WTC11 (cell line): ENCODE data around the gene RBPMS2. TPM values are rescaled to one million over a fixed set of nuclear protein-coding genes. Genes with fewer than 3 reads are reported as not detected.

Experiments used
- ATAC-seq: fragments of 200-7000 bp; cut with Tn5 transposase; 2 replicates; pipeline ENCODE4 v1.10.0; 2021; ENCODE audit warnings: mild to moderate bottlenecking, moderate library complexity
- CTCF ChIA-PET: fragments of 300-600 bp; sonication (Branson Sonifier 250); formaldehyde crosslinking; loops from one replicate; lab custom pipeline; 2021; ENCODE audit warnings: antibody characterized with exemption; lab: Charles Lee
- POLR2A ChIA-PET: fragments of 350-600 bp; sonication (Branson Sonifier 250); formaldehyde crosslinking; loops from one replicate; lab custom pipeline; 2021; ENCODE audit warnings: antibody characterized with exemption; lab: Charles Lee
- DNase-seq: peaks from one replicate; pipeline ENCODE4 v3.0.0; 2021; ENCODE audit warnings: low spot score
- H3K27ac Mint-ChIP-seq: 2 replicates; pipeline ENCODE4 v1.8.0; 2021; ENCODE audit warnings: mixed read lengths
- H3K27me3 Mint-ChIP-seq: 2 replicates; pipeline ENCODE4 v1.8.0; 2021; ENCODE audit warnings: low read depth, mild to moderate bottlenecking, moderate library complexity, mixed read lengths
- H3K36me3 Mint-ChIP-seq: 2 replicates; pipeline ENCODE4 v1.8.0; 2021; ENCODE audit warnings: mixed read lengths
- H3K4me1 Mint-ChIP-seq: 2 replicates; pipeline ENCODE4 v1.8.0; 2022; ENCODE audit warnings: mixed read lengths
- H3K4me3 Mint-ChIP-seq: 2 replicates; pipeline ENCODE4 v1.8.0; 2021; ENCODE audit warnings: mild to moderate bottlenecking, moderate library complexity, mixed read lengths
- H3K9me3 Mint-ChIP-seq: 2 replicates; pipeline ENCODE4 v1.8.0; 2021; ENCODE audit warnings: mixed read lengths
- ESRRA ChIP-seq: sonication (generic); formaldehyde crosslinking; IDR thresholded peaks from 2 replicates; pipeline ENCODE4 v1.8.1; 2022; ENCODE audit warnings: mild to moderate bottlenecking, missing genetic modification reagents, borderline replicate concordance
- ETV6 ChIP-seq: sonication (generic); formaldehyde crosslinking; IDR thresholded peaks from 2 replicates; pipeline ENCODE4 v1.8.1; 2022; ENCODE audit warnings: mild to moderate bottlenecking, missing genetic modification reagents
- FOXP1 ChIP-seq: sonication (generic); formaldehyde crosslinking; IDR thresholded peaks from 2 replicates; pipeline ENCODE4 v1.8.0; 2022; ENCODE audit warnings: missing genetic modification reagents, mild to moderate bottlenecking, moderate library complexity, borderline replicate concordance
- GRHL2 ChIP-seq: fragments of 250-450 bp; sonication (Bioruptor Pico); IDR thresholded peaks from 2 replicates; pipeline ENCODE4 v1.8.0; 2022; ENCODE audit warnings: mild to moderate bottlenecking, moderate library complexity; ENCODE audit not compliant: insufficient replicate concordance, severe bottlenecking
- HMGA2 ChIP-seq: fragments of 250-450 bp; sonication (Bioruptor Pico); IDR thresholded peaks from 2 replicates; pipeline ENCODE4 v1.4.0; 2021; ENCODE audit warnings: mild to moderate bottlenecking, moderate library complexity
- MXD4 ChIP-seq: fragments of 250-450 bp; sonication (Bioruptor Pico); IDR thresholded peaks from 2 replicates; pipeline ENCODE4 v1.8.0; 2021; ENCODE audit warnings: mild to moderate bottlenecking, moderate library complexity, borderline replicate concordance
- MYBL2 ChIP-seq: sonication (generic); formaldehyde crosslinking; IDR thresholded peaks from 2 replicates; pipeline ENCODE4 v1.8.1; 2023; ENCODE audit warnings: mild to moderate bottlenecking, moderate library complexity, missing genetic modification reagents
- RELA ChIP-seq: sonication (generic); formaldehyde crosslinking; IDR thresholded peaks from 2 replicates; pipeline ENCODE4 v1.8.1; 2022; ENCODE audit warnings: missing genetic modification reagents, mild to moderate bottlenecking, borderline replicate concordance
- SMAD3 ChIP-seq: sonication (generic); formaldehyde crosslinking; IDR thresholded peaks from 2 replicates; pipeline ENCODE4 v1.8.0; 2022; ENCODE audit warnings: missing genetic modification reagents, mild to moderate bottlenecking, borderline replicate concordance
- TEAD1 ChIP-seq: sonication (generic); formaldehyde crosslinking; IDR thresholded peaks from 2 replicates; pipeline ENCODE4 v1.8.0; 2022; ENCODE audit warnings: mild to moderate bottlenecking, missing genetic modification reagents
- ZBTB21 ChIP-seq: sonication (generic); formaldehyde crosslinking; IDR thresholded peaks from 2 replicates; pipeline ENCODE4 v1.8.1; 2023; ENCODE audit warnings: mild to moderate bottlenecking, missing genetic modification reagents, borderline replicate concordance
- ZNF121 ChIP-seq: sonication (generic); formaldehyde crosslinking; IDR thresholded peaks from 2 replicates; pipeline ENCODE4 v1.8.0; 2023; ENCODE audit warnings: missing genetic modification reagents
- ZNF263 ChIP-seq: sonication (generic); formaldehyde crosslinking; IDR thresholded peaks from 2 replicates; pipeline ENCODE4 v1.8.1; 2022; ENCODE audit warnings: low read depth, mild to moderate bottlenecking, moderate library complexity, missing genetic modification reagents
- ZNF317 ChIP-seq: sonication (generic); formaldehyde crosslinking; IDR thresholded peaks from 2 replicates; pipeline ENCODE4 v1.8.1; 2023; ENCODE audit warnings: low read depth, mild to moderate bottlenecking, moderate library complexity, missing genetic modification reagents, borderline replicate concordance
- ZNF396 ChIP-seq: fragments of 250-450 bp; sonication (Bioruptor Pico); IDR thresholded peaks from 2 replicates; pipeline ENCODE4 v1.8.0; 2021; ENCODE audit warnings: mild to moderate bottlenecking, moderate library complexity, borderline replicate concordance
- ZNF423 ChIP-seq: fragments of 250-450 bp; sonication (Bioruptor Pico); IDR thresholded peaks from 2 replicates; pipeline ENCODE4 v2.1.2; 2022; ENCODE audit warnings: mild to moderate bottlenecking, moderate library complexity
- total RNA-seq: library from RNA; stranded (reverse); gene quantifications from 3 replicates; pipeline ENCODE4 v1.2.3, GENCODE V29; 2021
- TF ChIP-seq, protein P1 (sequence below): sonication (generic); formaldehyde crosslinking; IDR thresholded peaks from 2 replicates; pipeline ENCODE4 v1.8.1; 2022; ENCODE audit warnings: low read depth, mild to moderate bottlenecking, moderate library complexity, missing genetic modification reagents, borderline replicate concordance
- TF ChIP-seq, protein P2 (sequence below): sonication (generic); formaldehyde crosslinking; IDR thresholded peaks from 2 replicates; pipeline ENCODE4 v1.8.1; 2023; ENCODE audit warnings: mild to moderate bottlenecking, missing genetic modification reagents, moderate library complexity
- TF ChIP-seq, protein P3 (sequence below): sonication (generic); formaldehyde crosslinking; IDR thresholded peaks from 2 replicates; pipeline ENCODE4 v1.8.1; 2022; ENCODE audit warnings: mild to moderate bottlenecking, missing genetic modification reagents, moderate library complexity, borderline replicate concordance
- TF ChIP-seq, protein P4 (sequence below): fragments of 250-450 bp; sonication (Bioruptor Pico); IDR thresholded peaks from 2 replicates; pipeline ENCODE4 v1.9.0; 2021; ENCODE audit warnings: moderate library complexity, mild to moderate bottlenecking, inconsistent platforms, borderline replicate concordance
- TF ChIP-seq, protein P5 (sequence below): fragments of 200-600 bp; IDR thresholded peaks from 2 replicates; pipeline ENCODE4 v1.8.0; 2022; ENCODE audit warnings: antibody characterized with exemption
- TF ChIP-seq, protein P6 (sequence below): sonication (generic); formaldehyde crosslinking; IDR thresholded peaks from 2 replicates; pipeline ENCODE4 v1.8.0; 2023; ENCODE audit warnings: mild to moderate bottlenecking, missing genetic modification reagents

Gene RBPMS2
- total RNA-seq, 1 experiment from 2014 or later = 195 TPM

DNA sequence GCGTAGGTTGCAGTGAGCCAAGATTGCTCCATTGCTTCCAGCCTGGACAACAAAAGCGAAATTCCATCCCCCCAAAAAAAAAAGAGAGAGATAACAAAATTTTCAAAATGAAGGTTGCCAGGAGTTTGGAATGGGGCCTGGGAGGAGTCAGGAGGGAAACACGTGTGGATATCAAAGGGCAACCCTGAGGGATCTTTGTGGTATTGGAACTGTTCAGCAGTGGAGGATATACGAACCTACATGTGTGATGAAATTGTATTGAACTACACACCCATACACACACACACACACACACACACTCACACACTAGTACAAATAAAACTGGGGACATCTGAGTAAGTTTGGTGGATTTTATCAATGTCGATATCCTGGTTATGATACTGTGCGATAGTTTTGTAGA, 61.8 kb downstream of the RBPMS2 start (continued):
- TF ChIP-seq ZNF396 = no peak
- TF ChIP-seq, protein P1, sequence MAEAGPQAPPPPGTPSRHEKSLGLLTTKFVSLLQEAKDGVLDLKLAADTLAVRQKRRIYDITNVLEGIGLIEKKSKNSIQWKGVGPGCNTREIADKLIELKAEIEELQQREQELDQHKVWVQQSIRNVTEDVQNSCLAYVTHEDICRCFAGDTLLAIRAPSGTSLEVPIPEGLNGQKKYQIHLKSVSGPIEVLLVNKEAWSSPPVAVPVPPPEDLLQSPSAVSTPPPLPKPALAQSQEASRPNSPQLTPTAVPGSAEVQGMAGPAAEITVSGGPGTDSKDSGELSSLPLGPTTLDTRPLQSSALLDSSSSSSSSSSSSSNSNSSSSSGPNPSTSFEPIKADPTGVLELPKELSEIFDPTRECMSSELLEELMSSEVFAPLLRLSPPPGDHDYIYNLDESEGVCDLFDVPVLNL = no peak
- TF ChIP-seq ZNF423 (CRISPR knock-in tag) = no peak

DNA sequence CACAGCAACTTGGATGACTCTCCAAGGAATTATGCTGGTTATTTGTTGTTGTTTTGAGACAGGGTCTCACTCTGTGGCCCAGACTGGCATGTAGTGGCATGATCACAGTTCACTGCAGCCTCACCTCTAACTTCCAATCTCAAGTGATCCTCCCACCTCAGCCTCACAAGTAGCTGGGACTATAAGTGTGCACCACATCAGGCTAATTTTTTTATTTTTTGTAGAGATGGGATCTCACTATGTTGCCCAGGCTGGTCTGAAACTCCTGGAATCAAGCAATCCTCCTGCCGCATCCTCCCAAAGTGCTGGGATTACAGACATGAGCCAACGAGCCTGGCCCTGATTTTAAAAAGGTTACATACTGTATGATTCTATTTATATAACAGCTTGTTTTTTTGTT, 63.0 kb downstream of the RBPMS2 start:
- no peak for DNase-seq
- POLR2A ChIA-PET = interaction anchor here (0.7 kb wide), 1 partner anchor 19 kb away, joined by 5 read pairs; no protein-coding TSS in a partner anchor
- Mint-ChIP-seq H3K4me1 (no peaks in the 10 kb centered on the region), H3K4me3 (no peak overlapping the region), H3K27me3 (no peaks in the 10 kb centered on the region), H3K27ac (no peak overlapping the region), H3K9me3 (no peaks in the 10 kb centered on the region), H3K36me3 (peaks cover 72% of the 10 kb centered on the region)
- TF ChIP-seq ZNF121 (CRISPR knock-in tag) (peak; percentile 85), MXD4 (CRISPR knock-in tag) (no peak), ZNF263 (CRISPR knock-in tag) (no peak), HMGA2 (CRISPR knock-in tag) (no peak), SMAD3 (CRISPR knock-in tag) (no peak)
- TF ChIP-seq, protein P2, sequence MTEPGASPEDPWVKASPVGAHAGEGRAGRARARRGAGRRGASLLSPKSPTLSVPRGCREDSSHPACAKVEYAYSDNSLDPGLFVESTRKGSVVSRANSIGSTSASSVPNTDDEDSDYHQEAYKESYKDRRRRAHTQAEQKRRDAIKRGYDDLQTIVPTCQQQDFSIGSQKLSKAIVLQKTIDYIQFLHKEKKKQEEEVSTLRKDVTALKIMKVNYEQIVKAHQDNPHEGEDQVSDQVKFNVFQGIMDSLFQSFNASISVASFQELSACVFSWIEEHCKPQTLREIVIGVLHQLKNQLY = no peak
- TF ChIP-seq, protein P3, sequence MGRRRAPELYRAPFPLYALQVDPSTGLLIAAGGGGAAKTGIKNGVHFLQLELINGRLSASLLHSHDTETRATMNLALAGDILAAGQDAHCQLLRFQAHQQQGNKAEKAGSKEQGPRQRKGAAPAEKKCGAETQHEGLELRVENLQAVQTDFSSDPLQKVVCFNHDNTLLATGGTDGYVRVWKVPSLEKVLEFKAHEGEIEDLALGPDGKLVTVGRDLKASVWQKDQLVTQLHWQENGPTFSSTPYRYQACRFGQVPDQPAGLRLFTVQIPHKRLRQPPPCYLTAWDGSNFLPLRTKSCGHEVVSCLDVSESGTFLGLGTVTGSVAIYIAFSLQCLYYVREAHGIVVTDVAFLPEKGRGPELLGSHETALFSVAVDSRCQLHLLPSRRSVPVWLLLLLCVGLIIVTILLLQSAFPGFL (CRISPR knock-in tag) = no peak
- CTCF ChIA-PET = interaction anchor here (1.2 kb wide), 1 partner anchor 16 kb away, joined by 4 read pairs; no protein-coding TSS in a partner anchor
- ATAC-seq = no peak

DNA sequence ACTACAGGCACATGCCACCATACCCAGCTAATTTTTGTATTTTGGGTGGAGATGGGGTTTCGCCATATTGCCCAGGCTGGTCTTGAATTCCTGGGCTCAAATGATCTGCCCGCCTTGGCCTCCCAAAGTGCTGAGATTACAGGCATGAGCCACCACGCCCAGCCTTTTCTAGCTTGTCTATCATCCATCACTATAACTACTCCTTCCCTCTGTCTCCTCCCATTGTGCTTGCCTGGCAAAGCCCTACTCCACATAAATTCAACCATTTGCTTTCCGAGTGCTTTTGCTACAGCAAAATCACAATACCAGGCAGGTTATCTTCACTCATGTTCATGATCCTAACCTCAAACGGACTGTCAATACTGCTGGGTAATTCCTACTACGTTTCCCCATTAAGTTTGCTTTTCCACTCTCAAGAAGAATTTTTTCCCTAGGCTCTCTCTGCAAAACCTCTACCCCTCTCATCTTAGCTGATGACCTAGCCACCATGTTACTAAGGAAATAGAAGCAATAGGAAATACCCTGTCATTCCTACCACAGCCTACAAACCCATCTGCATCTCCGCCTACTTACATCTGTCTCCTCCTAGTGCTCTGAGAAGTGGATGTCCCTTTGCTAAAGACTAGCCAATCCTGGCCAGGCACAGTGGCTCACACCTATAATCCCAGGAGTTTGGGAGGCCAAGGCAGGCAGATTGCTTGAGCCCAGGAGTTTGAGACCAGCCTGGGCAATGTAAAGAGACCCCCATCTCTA, 64.5 kb downstream of the RBPMS2 start:
- ChIA-PET POLR2A (no interaction called here), CTCF (interaction anchor here (0.5 to 2.0 kb wide), 3 partner anchors 10 to 21 kb away, joined by 3 to 7 read pairs (median 4); no protein-coding TSS in a partner anchor)
- no peak for DNase-seq
- TF ChIP-seq, protein P4, sequence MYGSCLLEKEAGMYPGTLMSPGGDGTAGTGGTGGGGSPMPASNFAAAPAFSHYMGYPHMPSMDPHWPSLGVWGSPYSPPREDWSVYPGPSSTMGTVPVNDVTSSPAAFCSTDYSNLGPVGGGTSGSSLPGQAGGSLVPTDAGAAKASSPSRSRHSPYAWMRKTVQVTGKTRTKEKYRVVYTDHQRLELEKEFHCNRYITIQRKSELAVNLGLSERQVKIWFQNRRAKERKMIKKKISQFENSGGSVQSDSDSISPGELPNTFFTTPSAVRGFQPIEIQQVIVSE (CRISPR knock-in tag) = no peak
- TF ChIP-seq, protein P5, sequence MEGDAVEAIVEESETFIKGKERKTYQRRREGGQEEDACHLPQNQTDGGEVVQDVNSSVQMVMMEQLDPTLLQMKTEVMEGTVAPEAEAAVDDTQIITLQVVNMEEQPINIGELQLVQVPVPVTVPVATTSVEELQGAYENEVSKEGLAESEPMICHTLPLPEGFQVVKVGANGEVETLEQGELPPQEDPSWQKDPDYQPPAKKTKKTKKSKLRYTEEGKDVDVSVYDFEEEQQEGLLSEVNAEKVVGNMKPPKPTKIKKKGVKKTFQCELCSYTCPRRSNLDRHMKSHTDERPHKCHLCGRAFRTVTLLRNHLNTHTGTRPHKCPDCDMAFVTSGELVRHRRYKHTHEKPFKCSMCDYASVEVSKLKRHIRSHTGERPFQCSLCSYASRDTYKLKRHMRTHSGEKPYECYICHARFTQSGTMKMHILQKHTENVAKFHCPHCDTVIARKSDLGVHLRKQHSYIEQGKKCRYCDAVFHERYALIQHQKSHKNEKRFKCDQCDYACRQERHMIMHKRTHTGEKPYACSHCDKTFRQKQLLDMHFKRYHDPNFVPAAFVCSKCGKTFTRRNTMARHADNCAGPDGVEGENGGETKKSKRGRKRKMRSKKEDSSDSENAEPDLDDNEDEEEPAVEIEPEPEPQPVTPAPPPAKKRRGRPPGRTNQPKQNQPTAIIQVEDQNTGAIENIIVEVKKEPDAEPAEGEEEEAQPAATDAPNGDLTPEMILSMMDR = no peak
- TF ChIP-seq ZNF317 (CRISPR knock-in tag) (no peak), RELA (CRISPR knock-in tag) (no peak), ESRRA (no peak), MYBL2 (CRISPR knock-in tag) (no peak), ETV6 (CRISPR knock-in tag) (no peak), TEAD1 (CRISPR knock-in tag) (no peak), GRHL2 (CRISPR knock-in tag) (no peak), FOXP1 (CRISPR knock-in tag) (no peak), ZBTB21 (CRISPR knock-in tag) (no peak), ZNF423 (CRISPR knock-in tag) (no peak)
- TF ChIP-seq, protein P6, sequence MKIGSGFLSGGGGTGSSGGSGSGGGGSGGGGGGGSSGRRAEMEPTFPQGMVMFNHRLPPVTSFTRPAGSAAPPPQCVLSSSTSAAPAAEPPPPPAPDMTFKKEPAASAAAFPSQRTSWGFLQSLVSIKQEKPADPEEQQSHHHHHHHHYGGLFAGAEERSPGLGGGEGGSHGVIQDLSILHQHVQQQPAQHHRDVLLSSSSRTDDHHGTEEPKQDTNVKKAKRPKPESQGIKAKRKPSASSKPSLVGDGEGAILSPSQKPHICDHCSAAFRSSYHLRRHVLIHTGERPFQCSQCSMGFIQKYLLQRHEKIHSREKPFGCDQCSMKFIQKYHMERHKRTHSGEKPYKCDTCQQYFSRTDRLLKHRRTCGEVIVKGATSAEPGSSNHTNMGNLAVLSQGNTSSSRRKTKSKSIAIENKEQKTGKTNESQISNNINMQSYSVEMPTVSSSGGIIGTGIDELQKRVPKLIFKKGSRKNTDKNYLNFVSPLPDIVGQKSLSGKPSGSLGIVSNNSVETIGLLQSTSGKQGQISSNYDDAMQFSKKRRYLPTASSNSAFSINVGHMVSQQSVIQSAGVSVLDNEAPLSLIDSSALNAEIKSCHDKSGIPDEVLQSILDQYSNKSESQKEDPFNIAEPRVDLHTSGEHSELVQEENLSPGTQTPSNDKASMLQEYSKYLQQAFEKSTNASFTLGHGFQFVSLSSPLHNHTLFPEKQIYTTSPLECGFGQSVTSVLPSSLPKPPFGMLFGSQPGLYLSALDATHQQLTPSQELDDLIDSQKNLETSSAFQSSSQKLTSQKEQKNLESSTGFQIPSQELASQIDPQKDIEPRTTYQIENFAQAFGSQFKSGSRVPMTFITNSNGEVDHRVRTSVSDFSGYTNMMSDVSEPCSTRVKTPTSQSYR (CRISPR knock-in tag) = no peak
- TF ChIP-seq, all 79 proteins: peak for 0
- no peak for ATAC-seq
- Mint-ChIP-seq H3K27me3 (no peaks in the 10 kb centered on the region), H3K4me1 (0 out of 2 replicates have a peak, but pooled peaks cover 3% of the 10 kb centered on the region), H3K9me3 (no peaks in the 10 kb centered on the region), H3K4me3 (no peak overlapping the region), H3K27ac (peak overlapping the region; percentile 77), H3K36me3 (peaks cover 63% of the 10 kb centered on the region)
